ENCODE measurements around the gene MOSPD2.

- no peak for TF ChIP-seq CTCF (IDR thresholded peaks at IDR 0.05; ENCODE audit: insufficient read depth, low read depth, low read length)
- TF ChIP-seq EZH2 (IDR thresholded peaks at IDR 0.05; ENCODE audit: insufficient read depth, low read length), result no peak
These were observed 10.6 kb downstream of the MOSPD2 start for GRCh38 chrX:14883826-14884225.

Data from astrocyte (in vitro differentiated cells and primary cell).